Glutamatergic neuron (in vitro differentiated cells): ENCODE results near the gene ZNF473. TPM values are rescaled to one million over a fixed set of nuclear protein-coding genes. Genes with fewer than 3 reads are reported as not detected.
A peak's percentile ranks its signal among the peaks of the same experiment; 100 is the strongest.

ENCODE experiments used
- DNase-seq: peaks from one replicate; pipeline ENCODE4 v3.0.0; 2022
- H3K27ac Mint-ChIP-seq: one replicate; pipeline ENCODE4 v1.8.0; 2020; ENCODE audit warnings: mild to moderate bottlenecking, mixed read lengths, inconsistent platforms; ENCODE audit not compliant: unreplicated experiment
- H3K27me3 Mint-ChIP-seq: one replicate; pipeline ENCODE4 v1.8.0; 2020; ENCODE audit warnings: mild to moderate bottlenecking, moderate library complexity, mixed read lengths, inconsistent platforms; ENCODE audit not compliant: unreplicated experiment
- H3K36me3 Mint-ChIP-seq: one replicate; pipeline ENCODE4 v1.8.0; 2020; ENCODE audit warnings: mild to moderate bottlenecking, mixed read lengths, inconsistent platforms; ENCODE audit not compliant: unreplicated experiment
- H3K4me1 Mint-ChIP-seq: one replicate; pipeline ENCODE4 v1.8.0; 2020; ENCODE audit warnings: mild to moderate bottlenecking, low read depth, mixed read lengths, inconsistent platforms; ENCODE audit not compliant: unreplicated experiment
- H3K4me3 Mint-ChIP-seq: one replicate; pipeline ENCODE4 v1.8.0; 2020; ENCODE audit warnings: mild to moderate bottlenecking, mixed read lengths, inconsistent platforms; ENCODE audit not compliant: unreplicated experiment
- H3K9me3 Mint-ChIP-seq: one replicate; pipeline ENCODE4 v1.8.0; 2020; ENCODE audit warnings: mild to moderate bottlenecking, moderate library complexity, mixed read lengths, inconsistent platforms; ENCODE audit not compliant: unreplicated experiment
- long read RNA-seq: library from polyadenylated mRNA; unstranded; transcript quantifications from one replicate; pipeline ENCODE4 v2.0.0, GENCODE V29; 2020; ENCODE audit not compliant: unreplicated experiment
- total RNA-seq: library from RNA; stranded (reverse); fragmentation: NEBNext Ultra II Directional; extraction: Animal tissue kit (Norgen Biotek cat#: 25700); gene quantifications from one replicate; pipeline ENCODE4 v1.2.1, GENCODE V29; 2021; ENCODE audit not compliant: unreplicated experiment
- TF ChIP-seq, protein P1 (sequence below): fragments of 200-600 bp; sonication (generic); IDR thresholded peaks from one replicate; pipeline ENCODE4 v1.5.0; 2021; ENCODE audit not compliant: partially characterized antibody, unreplicated experiment

The ZNF473 gene
- 13.4 TPM for total RNA-seq
- long read RNA-seq, full-length matches to known transcripts, result 3 of 4 reads
- long read RNA-seq, partial matches to known transcripts, result 0 of 4 reads
- long read RNA-seq, other reads (novel, unspliced or antisense), result 1 of 4 reads

- no peaks in the 10 kb centered on the region for H3K36me3 Mint-ChIP-seq
- H3K4me3 Mint-ChIP-seq, result peak within 1 kb of the TSS; percentile 99
- peak within 1 kb of the TSS; percentile 93 for H3K27ac Mint-ChIP-seq
- TF ChIP-seq, protein P1, sequence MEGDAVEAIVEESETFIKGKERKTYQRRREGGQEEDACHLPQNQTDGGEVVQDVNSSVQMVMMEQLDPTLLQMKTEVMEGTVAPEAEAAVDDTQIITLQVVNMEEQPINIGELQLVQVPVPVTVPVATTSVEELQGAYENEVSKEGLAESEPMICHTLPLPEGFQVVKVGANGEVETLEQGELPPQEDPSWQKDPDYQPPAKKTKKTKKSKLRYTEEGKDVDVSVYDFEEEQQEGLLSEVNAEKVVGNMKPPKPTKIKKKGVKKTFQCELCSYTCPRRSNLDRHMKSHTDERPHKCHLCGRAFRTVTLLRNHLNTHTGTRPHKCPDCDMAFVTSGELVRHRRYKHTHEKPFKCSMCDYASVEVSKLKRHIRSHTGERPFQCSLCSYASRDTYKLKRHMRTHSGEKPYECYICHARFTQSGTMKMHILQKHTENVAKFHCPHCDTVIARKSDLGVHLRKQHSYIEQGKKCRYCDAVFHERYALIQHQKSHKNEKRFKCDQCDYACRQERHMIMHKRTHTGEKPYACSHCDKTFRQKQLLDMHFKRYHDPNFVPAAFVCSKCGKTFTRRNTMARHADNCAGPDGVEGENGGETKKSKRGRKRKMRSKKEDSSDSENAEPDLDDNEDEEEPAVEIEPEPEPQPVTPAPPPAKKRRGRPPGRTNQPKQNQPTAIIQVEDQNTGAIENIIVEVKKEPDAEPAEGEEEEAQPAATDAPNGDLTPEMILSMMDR, result no peak
- H3K4me1 Mint-ChIP-seq, result peaks cover 7% of the 10 kb centered on the region
- peaks cover 9% of the 10 kb centered on the region for H3K9me3 Mint-ChIP-seq
- DNase-seq, result peak; percentile 94
- peaks cover 10% of the 10 kb centered on the region for H3K27me3 Mint-ChIP-seq
Measured at GRCh38 chr19:50025794-50026549, at the start of gene ZNF473. Gene ZNF473 (plus strand): TSS chr19:50026005. CDS start chr19:50031083, 5,078 bp downstream.

DNA sequence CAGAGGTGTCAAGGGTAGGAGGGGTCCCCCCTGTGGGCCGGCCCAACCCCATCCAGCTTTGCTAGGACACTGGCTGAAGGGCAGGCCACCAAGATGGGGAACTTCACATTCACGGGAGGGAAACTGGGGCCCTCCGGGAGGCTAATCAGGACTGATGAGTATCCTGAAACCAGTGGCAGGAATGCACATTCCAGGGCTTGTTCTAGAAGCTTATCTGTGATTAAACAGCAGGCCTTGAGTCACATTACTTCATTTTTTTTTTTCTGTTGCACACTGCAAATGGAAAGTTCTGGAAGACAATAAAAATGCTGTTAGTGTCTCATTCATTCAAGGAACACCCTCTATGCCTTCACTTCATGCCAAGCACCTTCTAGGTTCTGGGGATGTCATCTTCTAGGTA, 49.3 kb upstream of the ZNF473 start:
- DNase-seq, result no peak
- Mint-ChIP-seq H3K27ac (no peak overlapping the region), H3K36me3 (peaks cover 3% of the 10 kb centered on the region), H3K4me1 (no peaks in the 10 kb centered on the region), H3K27me3 (peaks cover 8% of the 10 kb centered on the region), H3K9me3 (peaks cover 6% of the 10 kb centered on the region), H3K4me3 (no peak overlapping the region)
- TF ChIP-seq, protein P1, result no peak

- Mint-ChIP-seq H3K4me3 (no peak overlapping the region), H3K27me3 (peaks cover 8% of the 10 kb centered on the region), H3K9me3 (peaks cover 8% of the 10 kb centered on the region), H3K27ac (no peak overlapping the region), H3K4me1 (no peaks in the 10 kb centered on the region), H3K36me3 (peaks cover 3% of the 10 kb centered on the region)
- DNase-seq, result no peak
- TF ChIP-seq, protein P1, result no peak
Measured at GRCh38 chr19:49977076-49977475, 48.7 kb upstream of the ZNF473 start.

DNA sequence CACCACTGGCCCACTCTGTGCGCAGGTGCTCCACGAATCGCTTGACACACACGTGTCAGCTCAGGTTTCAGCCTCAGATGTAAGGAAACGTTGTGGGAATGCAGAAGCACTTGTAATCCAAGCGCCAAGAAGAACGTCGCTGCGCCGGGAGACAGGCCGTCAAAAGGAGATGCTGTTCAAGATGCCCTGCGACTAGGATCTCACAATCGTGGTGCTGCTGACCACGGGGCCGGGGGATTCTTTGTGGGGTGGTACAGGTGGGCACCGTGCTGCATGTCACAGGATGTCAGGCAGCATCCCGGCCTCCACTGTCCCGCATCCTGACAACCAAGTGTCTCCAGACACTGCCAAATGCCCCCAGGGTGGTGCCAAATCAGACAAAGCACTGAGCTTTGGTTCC, 47.9 kb upstream of the ZNF473 start:
- Mint-ChIP-seq H3K27me3 (peaks cover 11% of the 10 kb centered on the region), H3K27ac (no peak overlapping the region), H3K4me3 (no peak overlapping the region), H3K36me3 (peaks cover 3% of the 10 kb centered on the region), H3K4me1 (no peaks in the 10 kb centered on the region), H3K9me3 (peaks cover 10% of the 10 kb centered on the region)
- TF ChIP-seq, protein P1, result no peak
- no peak for DNase-seq

DNA sequence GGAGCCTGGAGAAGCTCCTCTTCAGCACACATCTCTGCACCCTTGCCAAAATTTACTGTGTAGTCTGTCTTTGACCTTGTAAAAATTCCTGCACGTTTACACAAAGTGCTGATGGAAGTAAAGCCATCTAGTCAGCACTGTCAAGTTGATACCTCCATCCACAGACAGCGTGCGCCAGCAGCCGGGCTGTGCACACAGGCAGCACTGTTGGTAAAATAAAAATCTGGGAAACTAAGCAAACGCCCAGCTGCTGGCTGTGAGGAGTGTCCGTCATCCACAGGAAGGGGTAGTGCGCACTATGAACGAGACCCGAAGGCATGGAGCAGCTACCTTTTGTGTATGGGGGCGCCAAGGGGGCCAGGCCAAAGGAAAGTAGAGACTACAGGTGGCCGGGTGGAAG, 47.5 kb upstream of the ZNF473 start:
- Mint-ChIP-seq H3K36me3 (peaks cover 2% of the 10 kb centered on the region), H3K27me3 (peaks cover 8% of the 10 kb centered on the region), H3K4me3 (no peak overlapping the region), H3K27ac (no peak overlapping the region), H3K9me3 (peaks cover 7% of the 10 kb centered on the region), H3K4me1 (no peaks in the 10 kb centered on the region)
- no peak for DNase-seq
- TF ChIP-seq, protein P1, result no peak
